Measurements from ENCODE around the gene SNCAIP.

DNA sequence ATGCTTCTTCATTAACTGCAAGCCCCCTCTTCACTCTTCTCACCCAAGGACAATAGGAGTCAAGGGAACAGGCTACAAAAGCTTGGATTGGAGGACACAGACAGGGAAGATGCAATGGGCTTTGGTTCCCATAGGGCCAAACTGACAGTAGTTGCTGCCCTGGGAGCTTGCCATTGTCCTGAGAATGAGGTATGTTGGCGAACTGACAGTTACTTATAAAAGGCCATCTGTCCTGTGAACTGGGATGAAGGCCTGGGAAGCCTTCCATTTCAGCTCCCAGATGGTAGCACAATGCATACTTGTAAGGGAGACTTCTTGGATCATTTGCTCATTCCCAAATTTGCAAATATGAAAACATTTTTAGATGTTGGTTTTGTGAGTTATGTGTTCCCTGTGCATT lies 88.9 kb downstream of the SNCAIP start:
- TF ChIP-seq EZH2 (IDR thresholded peaks at IDR 0.05; ENCODE audit: insufficient read depth, poor library complexity, severe bottlenecking), result no peak
- no peak for TF ChIP-seq EZH2phosphoT487 (IDR thresholded peaks at IDR 0.05; ENCODE audit: insufficient read depth, low read depth)

All from GM23248 (cell line).